Activated T-helper 2 cell treated with anti-CD3 and anti-CD28 coated beads, Interferon-gamma antibody, Interleukin-2, Interleukin-4, amounts not matched to agents 10 μg/mL and 5 μg/mL and 100 μg/mL, durations not matched to agents 14 hours and 24 hours and 36 hours (primary cell): ENCODE measurements around the gene CDKN2B-AS1. TPM values are rescaled to one million over a fixed set of nuclear protein-coding genes. Genes with fewer than 3 reads are reported as not detected.
A peak's percentile ranks its signal among the peaks of the same experiment; 100 is the strongest.

Experiments used
- DNase-seq: peaks from one replicate; pipeline ENCODE4 v3.0.0; 2021; ENCODE audit warnings: low spot score
- H3K27ac Mint-ChIP-seq: one replicate; pipeline ENCODE4 v1.8.0; 2021; ENCODE audit warnings: mixed read lengths
- H3K27me3 Mint-ChIP-seq: one replicate; pipeline ENCODE4 v1.8.0; 2021; ENCODE audit warnings: low read depth, mixed read lengths
- H3K36me3 Mint-ChIP-seq: one replicate; pipeline ENCODE4 v1.8.0; 2021; ENCODE audit warnings: low read depth, mixed read lengths
- H3K4me1 Mint-ChIP-seq: one replicate; pipeline ENCODE4 v1.8.0; 2021; ENCODE audit warnings: low read depth, mixed read lengths
- H3K4me3 Mint-ChIP-seq: one replicate; pipeline ENCODE4 v1.8.0; 2021; ENCODE audit warnings: low read depth, mild to moderate bottlenecking, moderate library complexity, mixed read lengths
- H3K9me3 Mint-ChIP-seq: one replicate; pipeline ENCODE4 v1.8.0; 2021; ENCODE audit warnings: mixed read lengths
- intact Hi-C: fragments of 100-400 bp; cut with micrococcal nuclease; formaldehyde crosslinking; loops from one replicate; pipeline ENCODE4 v1.15.1; 2023
- total RNA-seq: library from RNA; stranded (reverse); gene quantifications from 2 replicates; pipeline ENCODE4 v1.2.3, GENCODE V29; 2022

Gene CDKN2B-AS1
- total RNA-seq, 1 donor from 2014 or later: 0.82 TPM

DNA sequence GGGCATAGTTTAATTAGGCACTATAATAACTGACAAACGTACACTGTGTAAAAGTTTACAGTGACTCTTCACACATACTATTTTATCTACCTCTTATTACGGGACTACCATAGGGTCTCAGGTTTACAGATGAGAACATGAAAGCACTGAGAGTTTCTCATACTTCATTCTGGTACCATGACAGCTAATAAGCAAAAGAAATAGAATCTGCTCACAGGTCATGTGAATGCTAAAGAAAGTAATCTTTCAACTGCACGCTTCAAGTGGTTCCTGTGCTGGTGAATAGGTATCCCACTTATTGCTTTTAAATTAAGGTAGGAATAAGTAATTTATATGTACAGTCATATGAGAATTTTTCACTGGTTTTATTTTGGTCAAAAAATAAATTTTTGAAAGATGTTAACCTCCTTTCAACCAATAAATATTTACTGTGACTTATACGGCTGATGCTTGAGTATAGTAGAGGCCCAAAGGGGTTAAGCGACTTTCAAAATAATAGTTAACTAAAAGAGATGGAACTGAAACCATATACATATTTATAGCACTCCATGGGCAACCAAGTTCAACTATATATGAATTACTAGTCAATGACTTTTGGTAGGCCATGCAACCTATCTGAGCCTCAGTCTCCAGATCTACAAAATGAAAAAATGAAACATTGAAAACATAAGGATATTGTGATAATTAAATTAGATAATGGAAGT is 8.5 kb upstream of the CDKN2B-AS1 start:
- Mint-ChIP-seq H3K4me3 (no peak overlapping the region), H3K4me1 (peaks cover 22% of the 10 kb centered on the region), H3K9me3 (no peaks in the 10 kb centered on the region), H3K27me3 (peaks cover 75% of the 10 kb centered on the region), H3K27ac (no peak overlapping the region), H3K36me3 (peaks cover 23% of the 10 kb centered on the region)
- intact Hi-C loops: no loop called here
- DNase-seq: no peak

DNA sequence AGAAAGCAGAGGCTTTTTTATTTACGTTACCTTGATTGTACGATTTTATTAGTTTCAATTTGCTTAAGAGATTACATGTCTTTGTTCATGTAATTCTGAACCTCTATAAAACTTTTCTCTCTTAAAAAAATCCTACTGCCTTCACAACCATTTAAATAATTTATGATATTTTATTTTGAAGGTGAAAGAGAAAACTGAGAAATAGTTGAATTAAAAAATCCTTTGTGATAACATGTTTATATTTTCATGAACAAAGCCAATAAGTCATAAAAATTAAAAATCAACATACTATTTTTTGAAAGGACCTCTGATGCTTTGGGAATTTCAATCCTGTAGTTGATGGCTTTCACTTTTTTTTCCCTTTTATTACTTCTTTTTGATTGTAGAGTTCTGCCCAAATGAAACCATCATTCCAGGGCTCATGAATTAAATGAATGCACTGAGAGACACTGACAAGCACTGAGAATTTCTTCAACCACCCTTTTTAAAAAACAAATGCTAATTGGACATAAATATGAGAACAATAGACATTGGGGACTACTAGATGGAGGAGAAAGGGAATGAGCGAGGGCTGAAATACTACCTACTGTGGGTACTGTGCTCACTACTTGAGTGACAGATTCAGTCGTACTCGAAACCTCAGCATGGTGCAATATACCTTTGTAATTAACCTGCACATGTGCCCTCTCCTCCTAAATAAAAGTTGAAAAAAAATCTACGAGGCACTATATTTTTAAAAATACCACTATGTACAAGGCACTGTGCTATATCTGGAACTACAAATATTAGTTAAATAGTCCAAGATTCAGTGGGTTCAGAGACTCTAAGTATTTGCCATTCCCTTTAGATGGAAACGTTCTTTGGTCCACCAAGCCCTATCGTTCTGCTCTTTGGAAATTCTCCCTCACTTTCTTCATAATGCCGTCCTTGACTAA is 6.3 kb upstream of the CDKN2B-AS1 start:
- H3K9me3 Mint-ChIP-seq: no peaks in the 10 kb centered on the region
- peaks cover 29% of the 10 kb centered on the region for H3K4me1 Mint-ChIP-seq
- DNase-seq: no peak
- peaks cover 53% of the 10 kb centered on the region for H3K27me3 Mint-ChIP-seq
- no peak overlapping the region for H3K4me3 Mint-ChIP-seq
- intact Hi-C loops: loop anchor here (2.0 kb wide), 1 partner anchor 14 kb away; no protein-coding TSS in a partner anchor
- H3K36me3 Mint-ChIP-seq: peaks cover 23% of the 10 kb centered on the region
- H3K27ac Mint-ChIP-seq: no peak overlapping the region

DNA sequence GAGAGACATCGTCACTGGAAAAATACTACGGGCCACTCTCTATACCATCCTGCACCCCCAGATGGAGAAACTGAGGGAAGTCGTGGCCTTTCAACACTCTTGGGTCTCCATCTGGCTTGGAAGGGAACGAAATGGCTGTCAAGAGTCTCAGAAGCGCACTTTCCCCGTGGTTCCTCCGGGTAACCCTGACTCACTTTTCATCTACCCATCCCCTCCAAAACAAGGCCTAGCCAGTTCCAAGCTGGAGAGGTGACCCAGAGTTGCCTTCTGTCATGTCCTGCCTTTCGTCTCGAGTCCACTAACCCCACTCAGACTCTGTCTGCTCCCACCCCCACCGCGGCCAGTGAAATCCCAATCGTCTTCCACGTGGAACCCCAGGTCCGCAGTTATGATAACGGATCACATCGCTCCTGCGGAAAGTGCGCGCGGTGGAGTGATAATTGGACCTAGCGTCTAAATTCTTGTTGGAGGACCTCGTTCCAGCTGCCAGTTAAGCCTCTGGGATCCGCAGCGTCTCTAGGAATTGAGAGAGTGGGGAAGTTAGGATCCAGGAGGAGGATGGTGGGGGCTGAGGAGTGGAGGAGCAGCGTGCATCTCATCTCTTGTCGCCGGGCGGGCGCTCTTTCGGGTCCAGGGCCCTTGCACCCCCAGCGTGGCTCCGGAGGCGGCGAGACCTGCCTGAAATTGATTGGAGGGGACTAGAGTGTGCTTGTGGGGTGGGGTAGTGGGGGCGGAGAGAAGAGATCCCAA is 5.0 kb upstream of the CDKN2B-AS1 start:
- no peak for DNase-seq
- Mint-ChIP-seq H3K27ac (no peak overlapping the region), H3K27me3 (peaks cover 42% of the 10 kb centered on the region), H3K9me3 (no peaks in the 10 kb centered on the region), H3K4me3 (no peak overlapping the region), H3K36me3 (peaks cover 23% of the 10 kb centered on the region), H3K4me1 (peaks cover 36% of the 10 kb centered on the region)
- intact Hi-C loops: loop anchor here (2.0 to 10.0 kb wide), 3 partner anchors 15 to 655 kb away; partner anchors contain the start of gene KLHL9

DNA sequence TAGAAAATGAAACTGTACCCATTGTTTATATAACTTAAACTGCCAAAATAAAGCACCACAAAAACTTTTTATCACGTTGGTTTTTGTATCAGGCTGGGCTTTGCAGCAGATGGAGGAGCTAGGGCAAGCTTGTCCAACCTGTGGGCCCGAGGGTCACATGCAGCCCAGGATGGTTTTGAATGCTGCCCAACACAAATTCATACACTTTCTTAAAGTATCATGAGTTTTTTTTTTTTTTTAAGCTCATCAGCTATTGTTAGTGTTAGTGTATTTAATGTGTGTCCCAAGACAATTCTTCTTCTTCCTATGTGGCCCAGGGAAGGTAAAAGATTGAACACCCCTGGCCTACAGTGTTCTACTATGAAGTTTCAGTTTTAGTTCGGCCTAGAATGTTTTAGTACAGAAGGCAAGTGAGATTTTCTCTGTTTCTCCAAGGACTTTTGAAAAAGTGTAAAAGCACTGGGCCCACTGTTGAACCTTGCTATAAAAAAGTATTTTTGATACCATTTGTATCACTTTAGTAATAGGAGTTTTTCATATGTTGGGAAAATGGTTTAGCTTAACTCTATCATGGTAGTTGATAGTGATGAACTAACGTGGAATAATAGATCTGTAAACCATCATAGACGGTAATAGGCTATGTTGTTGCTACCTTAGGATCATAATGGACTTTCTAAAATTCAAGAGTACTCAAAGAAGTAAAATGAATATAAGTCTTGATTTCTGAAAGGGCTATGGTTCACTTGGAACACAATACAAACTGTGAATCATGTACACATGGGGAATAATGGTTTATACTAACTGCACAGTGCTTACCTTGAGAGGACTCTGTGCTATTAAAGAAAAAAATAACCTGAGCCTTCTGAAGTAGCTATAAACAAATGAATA is 3.3 kb upstream of the CDKN2B-AS1 start:
- intact Hi-C loops: loop anchor here (5.0 to 10.0 kb wide), 2 partner anchors 246 to 657 kb away; partner anchors contain the start of gene KLHL9
- DNase-seq: no peak
- Mint-ChIP-seq H3K4me3 (no peak overlapping the region), H3K27me3 (peaks cover 37% of the 10 kb centered on the region), H3K9me3 (no peaks in the 10 kb centered on the region), H3K27ac (no peak overlapping the region), H3K36me3 (peaks cover 23% of the 10 kb centered on the region), H3K4me1 (peaks cover 39% of the 10 kb centered on the region)

DNA sequence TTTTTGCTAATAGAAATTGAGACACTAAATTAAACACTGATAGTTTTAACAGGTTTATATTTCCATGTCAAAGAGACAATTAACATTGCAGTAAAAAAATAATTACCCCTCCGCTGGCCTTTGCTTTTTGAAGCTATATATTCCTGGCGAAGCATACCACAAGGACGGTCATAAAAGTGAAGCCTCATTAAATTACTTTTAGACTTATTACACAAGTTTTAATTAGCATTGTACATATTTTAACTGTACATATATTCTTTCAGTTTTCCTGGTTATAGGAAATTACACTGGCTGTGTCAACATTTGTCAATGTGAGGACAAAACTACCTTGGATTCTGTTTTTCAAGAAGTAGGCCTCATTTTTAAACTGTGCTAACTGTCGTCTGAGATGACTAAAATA is 1.6 kb upstream of the CDKN2B-AS1 start:
- no peak for DNase-seq
- Mint-ChIP-seq H3K4me3 (peak overlapping the region; percentile 82), H3K4me1 (peaks cover 36% of the 10 kb centered on the region), H3K27me3 (peaks cover 43% of the 10 kb centered on the region), H3K27ac (no peak overlapping the region), H3K9me3 (no peaks in the 10 kb centered on the region), H3K36me3 (peaks cover 25% of the 10 kb centered on the region)
- intact Hi-C loops: loop anchor here (5.0 to 10.0 kb wide), 2 partner anchors 244 to 658 kb away; partner anchors contain the start of gene KLHL9

DNA sequence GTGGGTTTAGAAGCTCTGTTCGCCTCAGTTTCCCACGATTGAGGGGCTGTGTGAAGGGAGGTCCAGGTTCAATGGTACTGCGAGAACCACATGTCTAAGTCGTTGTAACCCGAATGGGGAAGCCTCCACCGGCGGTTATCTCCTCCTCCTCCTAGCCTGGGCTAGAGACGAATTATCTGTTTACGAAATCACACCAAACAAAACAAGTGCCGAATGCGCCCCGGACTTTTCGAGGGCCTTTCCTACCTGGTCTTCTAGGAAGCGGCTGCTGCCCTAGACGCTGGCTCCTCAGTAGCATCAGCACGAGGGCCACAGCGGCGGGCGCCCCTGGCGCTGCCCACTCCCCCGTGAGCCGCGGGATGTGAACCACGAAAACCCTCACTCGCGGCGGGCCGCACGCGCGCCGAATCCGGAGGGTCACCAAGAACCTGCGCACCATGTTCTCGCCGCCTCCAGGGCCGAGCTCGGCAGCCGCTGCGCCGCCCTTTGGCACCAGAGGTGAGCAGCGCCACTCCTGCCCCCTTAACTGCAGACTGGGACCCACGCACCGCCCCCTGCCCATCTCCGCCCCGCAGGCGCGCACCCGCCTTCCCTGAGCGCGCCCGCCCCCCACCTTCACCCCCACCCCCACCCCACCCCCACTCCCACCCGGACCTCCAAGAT is 567 bp upstream of the CDKN2B-AS1 start, which contains the start of gene CDKN2A:
CDKN2A (minus strand) TSS at position 500 of the 663 bp plus-strand sequence.
- DNase-seq: peak; percentile 52
- H3K27me3 Mint-ChIP-seq: peaks cover 41% of the 10 kb centered on the region
- H3K36me3 Mint-ChIP-seq: peaks cover 17% of the 10 kb centered on the region
- H3K27ac Mint-ChIP-seq: peak within 1 kb of the TSS; percentile 97
- no peaks in the 10 kb centered on the region for H3K9me3 Mint-ChIP-seq
- intact Hi-C loops: loop anchor here (1.0 to 10.0 kb wide), 3 partner anchors 19 to 659 kb away; partner anchors contain the start of gene KLHL9
- peak within 1 kb of the TSS; percentile 91 for H3K4me3 Mint-ChIP-seq
- peaks cover 31% of the 10 kb centered on the region for H3K4me1 Mint-ChIP-seq

DNA sequence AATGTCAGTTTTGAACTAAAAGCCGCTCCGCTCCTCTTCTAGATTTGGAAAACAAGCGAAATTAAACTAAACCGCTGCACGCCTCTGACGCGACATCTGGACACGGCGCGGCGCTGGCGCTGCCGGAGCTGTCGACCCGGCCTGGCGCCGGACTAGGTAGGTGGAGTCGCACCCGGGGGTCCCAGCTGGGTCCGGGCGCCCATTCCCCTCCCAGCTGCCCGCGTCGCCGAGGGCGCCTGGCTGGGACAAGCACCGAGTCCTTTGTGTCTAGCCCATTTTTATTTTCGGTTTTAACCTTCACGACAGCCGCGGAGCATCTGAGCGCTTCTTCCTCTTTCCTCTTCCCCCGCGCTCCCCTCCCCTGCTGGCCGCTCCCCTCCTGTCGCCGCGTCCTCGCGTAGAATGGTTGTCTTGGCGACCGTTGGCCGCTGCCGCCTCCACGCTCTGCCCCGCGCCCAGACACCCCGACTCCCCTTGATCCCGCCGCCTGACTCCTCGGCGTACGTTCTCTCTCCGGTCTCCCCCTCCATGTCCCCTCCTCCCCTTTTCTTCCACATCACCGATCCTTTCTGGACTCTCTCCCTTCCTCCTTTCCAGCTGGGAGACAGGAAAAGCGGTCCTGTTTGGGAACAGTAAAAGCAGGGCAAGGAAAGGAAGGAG is 545 bp downstream of the CDKN2B-AS1 start:
- intact Hi-C loops: loop anchor here (1.0 to 10.0 kb wide), 4 partner anchors 13 to 660 kb away; partner anchors contain the start of gene KLHL9

DNA sequence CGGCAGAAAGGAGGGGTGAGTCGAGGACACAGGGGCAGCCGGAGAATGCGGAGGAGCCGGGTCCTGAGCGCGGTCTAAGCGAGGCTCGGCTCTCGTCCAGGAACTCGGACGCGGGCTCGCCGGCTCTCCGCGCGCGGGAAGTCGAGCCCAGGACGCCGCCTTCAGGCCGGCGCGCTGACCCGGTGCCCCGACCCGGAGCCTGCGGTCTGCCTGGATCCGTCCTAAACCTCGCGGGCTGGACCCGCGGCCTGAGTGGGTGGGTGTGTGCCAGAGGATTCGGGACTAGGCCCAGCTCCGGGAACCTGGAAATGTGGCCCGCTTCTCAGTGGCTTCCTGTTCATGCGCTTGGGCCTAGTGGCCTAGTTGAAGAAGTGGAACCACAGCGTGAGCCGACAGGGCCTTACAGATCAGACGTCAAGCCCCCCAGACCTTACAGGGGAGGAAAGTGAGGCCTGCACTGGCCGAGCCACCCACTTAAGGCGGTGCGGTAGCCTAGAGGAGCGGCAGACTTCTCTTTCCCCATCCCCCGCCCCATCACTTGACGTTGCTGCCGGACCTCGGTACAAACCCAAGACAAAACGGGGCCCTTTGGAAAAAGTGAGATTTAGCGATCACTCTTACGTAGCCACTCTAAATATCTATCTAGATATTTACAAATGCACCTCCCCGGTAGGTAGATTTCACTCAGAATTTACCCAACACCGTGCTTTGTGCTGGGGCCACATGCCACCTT is 1.2 kb downstream of the CDKN2B-AS1 start:
- Mint-ChIP-seq H3K4me1 (peaks cover 25% of the 10 kb centered on the region), H3K27ac (peak overlapping the region; percentile 81), H3K36me3 (peaks cover 2% of the 10 kb centered on the region), H3K9me3 (no peaks in the 10 kb centered on the region), H3K27me3 (peaks cover 38% of the 10 kb centered on the region), H3K4me3 (peak overlapping the region; percentile 91)
- intact Hi-C loops: loop anchor here (1.0 to 10.0 kb wide), 4 partner anchors 12 to 661 kb away; partner anchors contain the start of gene KLHL9
- DNase-seq: no peak

More for the DNA sequence above, 545 bp downstream of the CDKN2B-AS1 start:
- Mint-ChIP-seq H3K9me3 (no peaks in the 10 kb centered on the region), H3K36me3 (peaks cover 6% of the 10 kb centered on the region), H3K27ac (peak overlapping the region; percentile 97), H3K4me1 (peaks cover 30% of the 10 kb centered on the region), H3K4me3 (peak overlapping the region; percentile 91), H3K27me3 (peaks cover 39% of the 10 kb centered on the region)
- peak; percentile 82 for DNase-seq

DNA sequence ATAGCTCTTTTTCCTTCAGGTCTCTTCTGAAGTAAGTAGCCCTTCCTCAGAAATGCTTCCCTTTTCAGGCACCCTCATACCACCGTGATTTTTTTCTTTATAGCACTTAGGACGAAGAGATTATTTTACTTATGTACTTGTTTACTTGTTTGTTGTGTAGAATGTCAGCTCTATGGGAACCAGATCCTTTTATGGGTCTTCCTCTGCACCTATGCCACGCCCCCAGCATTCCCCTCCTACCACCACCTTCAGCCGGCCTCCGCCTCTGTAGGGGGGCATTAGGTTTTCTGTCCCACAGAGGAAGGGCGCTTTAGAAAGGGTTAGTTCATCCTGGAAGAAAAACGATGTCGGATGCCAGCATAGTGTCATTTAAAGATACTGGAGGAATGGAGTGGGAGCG is 1.8 kb downstream of the CDKN2B-AS1 start:
- no peak overlapping the region for H3K27ac Mint-ChIP-seq
- peaks cover 2% of the 10 kb centered on the region for H3K36me3 Mint-ChIP-seq
- peaks cover 22% of the 10 kb centered on the region for H3K4me1 Mint-ChIP-seq
- H3K27me3 Mint-ChIP-seq: peaks cover 43% of the 10 kb centered on the region
- DNase-seq: no peak
- H3K9me3 Mint-ChIP-seq: no peaks in the 10 kb centered on the region
- intact Hi-C loops: loop anchor here (5.0 to 10.0 kb wide), 3 partner anchors 41 to 662 kb away; partner anchors contain the start of gene KLHL9
- peak overlapping the region; percentile 91 for H3K4me3 Mint-ChIP-seq

DNA sequence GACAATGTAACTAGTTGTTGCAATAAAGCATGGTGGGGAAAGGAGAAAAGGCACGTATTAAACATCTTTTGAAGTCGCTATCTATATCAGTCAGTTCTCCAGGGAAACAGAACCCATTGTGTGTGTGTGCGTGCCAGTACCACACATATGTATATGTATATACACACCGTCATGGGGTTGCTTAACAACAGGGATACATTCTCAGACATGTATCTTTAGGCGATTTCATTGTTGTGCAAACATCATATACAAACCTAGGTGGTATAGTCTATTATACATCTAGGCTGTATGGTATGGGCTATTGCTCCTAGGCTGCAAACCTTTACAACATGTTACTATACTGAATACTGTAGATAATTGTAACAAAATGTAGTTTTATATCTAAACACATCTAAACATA is 2.3 kb downstream of the CDKN2B-AS1 start:
- Mint-ChIP-seq H3K27me3 (peaks cover 47% of the 10 kb centered on the region), H3K4me1 (peaks cover 20% of the 10 kb centered on the region), H3K9me3 (no peaks in the 10 kb centered on the region), H3K4me3 (peak overlapping the region; percentile 1), H3K27ac (no peak overlapping the region), H3K36me3 (peaks cover 2% of the 10 kb centered on the region)
- no peak for DNase-seq
- intact Hi-C loops: loop anchor here (5.0 to 10.0 kb wide), 3 partner anchors 40 to 662 kb away; partner anchors contain the start of gene KLHL9
